SJCRH30 (cell line): Measurements from ENCODE around the gene GAGE10. TPM values are rescaled to one million over a fixed set of nuclear protein-coding genes. Genes with fewer than 3 reads are reported as not detected.

Source experiments
- DNase-seq, 2 experiments: peaks; one replicate each; pipeline ENCODE4 v3.0.0-alpha.2; 2015 to 2020
- H3K27ac ChIP-seq: fragments of 250-450 bp; sonication (Bioruptor Pico); 2 replicates; pipeline ENCODE4 v1.5.1; 2020; ENCODE audit warnings: mild to moderate bottlenecking, moderate library complexity
- H3K27me3 ChIP-seq: fragments of 250-450 bp; sonication (Bioruptor Pico); 2 replicates; pipeline ENCODE4 v1.5.1; 2020; ENCODE audit warnings: mild to moderate bottlenecking, moderate library complexity
- H3K36me3 ChIP-seq: fragments of 250-450 bp; sonication (Bioruptor Pico); 2 replicates; pipeline ENCODE4 v1.5.1; 2020; ENCODE audit warnings: mild to moderate bottlenecking, moderate library complexity
- H3K4me1 ChIP-seq: fragments of 250-450 bp; sonication (Bioruptor Pico); 2 replicates; pipeline ENCODE4 v1.5.1; 2020; ENCODE audit warnings: mild to moderate bottlenecking, moderate library complexity
- H3K4me3 ChIP-seq: fragments of 250-450 bp; sonication (Bioruptor Pico); 2 replicates; pipeline ENCODE4 v1.5.1; 2020; ENCODE audit warnings: mild to moderate bottlenecking, moderate library complexity
- H3K9me3 ChIP-seq: fragments of 250-450 bp; sonication (Bioruptor Pico); replicated peaks from 2 replicates; pipeline ENCODE4 v1.5.1; 2020; ENCODE audit warnings: mild to moderate bottlenecking, moderate library complexity
- total RNA-seq: library from RNA; depleted of rRNA; stranded (reverse); fragments of >200 nt; shearing (Covaris generic); gene quantifications from 2 replicates; pipeline ENCODE4 v1.2.3, GENCODE V29; 2014

The GAGE10 gene
- total RNA-seq, 1 experiment from 2014 or later = not detected

GRCh38 chrX:49269767-49270248, 33.6 kb upstream of the GAGE10 start, which contains the start of gene PPP1R3F:
PPP1R3F (plus strand) TSS chrX:49269793; CDS start chrX:49269870, 77 bp downstream.
- no peaks in the 10 kb centered on the region for H3K36me3 ChIP-seq
- H3K4me3 ChIP-seq = peak within 1 kb of the TSS; percentile 92
- peak within 1 kb of the TSS; percentile 96 for H3K27ac ChIP-seq
- no peaks in the 10 kb centered on the region for H3K9me3 ChIP-seq
- no peak for DNase-seq
- no peaks in the 10 kb centered on the region for H3K4me1 ChIP-seq
- H3K27me3 ChIP-seq = no peaks in the 10 kb centered on the region

GRCh38 chrX:49270249-49270921, 33.1 kb upstream of the GAGE10 start:
- Histone ChIP-seq H3K27me3 (no peaks in the 10 kb centered on the region), H3K4me1 (no peaks in the 10 kb centered on the region), H3K4me3 (peak overlapping the region; percentile 92), H3K27ac (peak overlapping the region; percentile 96), H3K9me3 (no peaks in the 10 kb centered on the region), H3K36me3 (no peaks in the 10 kb centered on the region)
- no peak for DNase-seq

DNA sequence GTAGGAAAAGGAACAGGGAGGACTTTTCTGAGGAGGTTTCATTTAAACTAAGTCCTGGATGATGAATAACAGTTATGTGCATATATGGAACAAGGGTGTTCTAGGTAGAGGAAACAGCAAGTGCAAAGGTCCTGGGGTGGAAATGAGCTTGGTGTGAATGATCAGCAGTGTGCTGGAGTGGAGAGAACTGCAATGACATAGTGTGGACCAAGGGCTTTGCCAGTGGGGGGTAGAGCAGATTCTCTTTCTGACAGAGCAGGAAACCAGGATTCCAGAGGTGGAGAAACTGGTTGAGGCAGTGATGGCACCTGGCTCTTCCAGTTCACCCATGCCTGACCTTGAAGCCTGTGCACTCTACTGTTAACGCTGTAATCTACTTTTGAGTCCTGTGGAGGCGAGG, 32.1 kb upstream of the GAGE10 start:
- Histone ChIP-seq H3K4me1 (no peaks in the 10 kb centered on the region), H3K27ac (no peak overlapping the region), H3K9me3 (no peaks in the 10 kb centered on the region), H3K27me3 (no peaks in the 10 kb centered on the region), H3K4me3 (no peak overlapping the region), H3K36me3 (no peaks in the 10 kb centered on the region)
- no peak for DNase-seq

DNA sequence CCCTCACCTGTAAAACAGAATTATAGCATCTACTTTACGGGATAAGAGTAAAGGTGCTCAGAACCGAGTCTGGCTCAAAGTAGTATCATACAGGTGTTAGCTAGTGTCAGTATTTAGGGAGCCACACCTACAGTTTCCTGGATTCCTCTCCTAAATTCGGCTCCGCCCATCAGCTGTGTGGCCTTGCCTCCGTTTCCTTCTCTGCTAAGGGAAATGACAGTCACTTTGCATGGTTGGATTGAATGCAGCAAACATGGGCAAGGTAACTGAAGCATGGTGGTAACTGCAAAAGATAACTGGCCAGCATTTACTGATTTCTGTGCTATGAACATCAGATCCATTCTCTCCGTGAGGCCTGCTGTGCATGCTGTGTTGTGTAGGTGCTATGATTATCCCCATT, 31.0 kb upstream of the GAGE10 start:
- H3K4me3 ChIP-seq = no peak overlapping the region
- no peaks in the 10 kb centered on the region for H3K36me3 ChIP-seq
- no peaks in the 10 kb centered on the region for H3K4me1 ChIP-seq
- H3K27ac ChIP-seq = no peak overlapping the region
- no peak for DNase-seq
- H3K27me3 ChIP-seq = no peaks in the 10 kb centered on the region
- H3K9me3 ChIP-seq = no peaks in the 10 kb centered on the region

DNA sequence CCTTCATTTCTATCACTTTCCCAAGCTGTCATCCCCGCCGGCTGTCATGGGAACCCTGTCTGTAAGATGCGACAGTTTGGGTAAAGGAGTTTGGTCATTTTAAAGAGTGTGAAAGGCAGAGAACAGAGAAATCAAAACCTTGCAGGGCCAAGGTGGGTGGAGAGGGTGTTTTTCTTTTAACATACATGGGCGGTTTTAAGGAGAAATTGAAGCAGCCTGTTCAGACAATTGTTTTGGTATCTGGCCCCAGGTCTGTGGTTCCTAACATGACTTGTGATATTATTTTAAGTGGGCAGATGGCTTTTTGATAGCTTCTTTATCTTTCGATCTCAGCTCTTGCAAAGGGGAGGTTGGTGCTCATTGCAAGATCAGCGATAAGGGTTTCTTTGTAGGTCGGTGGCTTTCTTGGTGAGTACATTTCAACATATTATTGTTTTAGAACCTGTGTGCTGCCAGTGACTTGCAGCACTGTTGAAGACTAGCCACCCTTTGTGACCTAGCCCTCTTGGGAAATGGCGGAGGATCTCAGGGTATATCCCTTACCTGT, 30.2 kb upstream of the GAGE10 start:
- H3K27ac ChIP-seq = no peak overlapping the region
- no peaks in the 10 kb centered on the region for H3K9me3 ChIP-seq
- no peak overlapping the region for H3K4me3 ChIP-seq
- DNase-seq = no peak
- H3K27me3 ChIP-seq = no peaks in the 10 kb centered on the region
- H3K4me1 ChIP-seq = no peaks in the 10 kb centered on the region
- H3K36me3 ChIP-seq = no peaks in the 10 kb centered on the region

DNA sequence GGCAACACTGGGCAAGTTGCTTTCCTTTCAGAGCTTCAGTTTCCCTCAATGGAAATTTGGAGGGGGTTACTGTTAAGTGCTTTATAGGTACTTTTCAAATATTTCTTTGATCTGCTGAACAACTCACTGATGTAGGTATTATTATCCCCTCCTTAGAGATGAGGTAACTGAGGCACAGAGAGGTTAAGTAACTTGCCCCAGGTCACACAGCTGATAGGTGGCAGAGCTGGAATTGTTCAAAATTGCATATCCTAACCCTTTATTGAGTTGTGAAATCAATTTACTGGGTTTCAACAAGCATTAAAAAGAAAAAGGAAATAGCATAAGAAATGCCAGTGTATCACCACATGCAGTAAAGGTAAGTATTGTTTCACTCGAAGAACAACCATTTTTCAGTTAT, 27.2 kb upstream of the GAGE10 start:
- Histone ChIP-seq H3K27me3 (no peaks in the 10 kb centered on the region), H3K4me3 (no peak overlapping the region), H3K9me3 (no peaks in the 10 kb centered on the region), H3K4me1 (no peaks in the 10 kb centered on the region), H3K36me3 (no peaks in the 10 kb centered on the region), H3K27ac (no peak overlapping the region)
- DNase-seq = no peak

- Histone ChIP-seq H3K4me1 (no peaks in the 10 kb centered on the region), H3K27ac (no peak overlapping the region), H3K9me3 (no peaks in the 10 kb centered on the region), H3K4me3 (no peak overlapping the region), H3K27me3 (no peaks in the 10 kb centered on the region), H3K36me3 (no peaks in the 10 kb centered on the region)
- no peak for DNase-seq
Observed at GRCh38 chrX:49276671-49277534, 26.5 kb upstream of the GAGE10 start.

GRCh38 chrX:49277535-49277830, 26.0 kb upstream of the GAGE10 start:
- DNase-seq = no peak
- H3K27ac ChIP-seq = no peak overlapping the region

GRCh38 chrX:49278081-49278480, 25.4 kb upstream of the GAGE10 start:
- H3K9me3 ChIP-seq = no peaks in the 10 kb centered on the region
- no peak for DNase-seq
- H3K4me3 ChIP-seq = no peak overlapping the region
- H3K27ac ChIP-seq = no peak overlapping the region
- H3K4me1 ChIP-seq = no peaks in the 10 kb centered on the region
- H3K27me3 ChIP-seq = no peaks in the 10 kb centered on the region
- H3K36me3 ChIP-seq = no peaks in the 10 kb centered on the region

More at GRCh38 chrX:49277535-49277830, 26.0 kb upstream of the GAGE10 start:
- H3K36me3 ChIP-seq = no peaks in the 10 kb centered on the region
- H3K27me3 ChIP-seq = no peaks in the 10 kb centered on the region
- H3K4me3 ChIP-seq = no peak overlapping the region
- H3K4me1 ChIP-seq = no peaks in the 10 kb centered on the region
- no peaks in the 10 kb centered on the region for H3K9me3 ChIP-seq

- Histone ChIP-seq H3K27me3 (no peaks in the 10 kb centered on the region), H3K4me3 (no peak overlapping the region), H3K9me3 (no peaks in the 10 kb centered on the region), H3K4me1 (no peaks in the 10 kb centered on the region), H3K27ac (no peak overlapping the region), H3K36me3 (no peaks in the 10 kb centered on the region)
- DNase-seq = no peak
Observed at GRCh38 chrX:49282647-49283011, 20.8 kb upstream of the GAGE10 start.

DNA sequence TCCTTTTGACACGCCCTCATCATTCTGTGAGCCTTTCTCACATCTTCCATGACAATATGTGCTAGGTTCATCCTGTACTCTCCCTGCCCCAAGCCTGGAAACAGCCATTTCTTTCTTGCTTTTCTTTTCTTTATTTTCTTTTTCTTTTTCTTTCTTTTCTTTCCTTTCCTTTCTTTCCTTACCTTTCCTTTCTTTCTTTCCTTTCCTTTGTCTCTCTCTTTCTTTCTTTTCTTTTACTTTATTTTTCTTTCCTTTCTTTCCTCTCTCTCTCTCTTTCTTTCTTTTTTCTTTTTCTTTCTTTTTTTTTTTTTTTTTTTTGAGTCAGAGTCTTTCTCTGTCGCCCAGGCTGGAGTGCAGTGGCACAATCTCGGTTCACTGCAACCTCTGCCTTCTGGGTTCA, 19.2 kb upstream of the GAGE10 start:
- no peaks in the 10 kb centered on the region for H3K27me3 ChIP-seq
- no peaks in the 10 kb centered on the region for H3K9me3 ChIP-seq
- DNase-seq = no peak
- H3K4me1 ChIP-seq = no peaks in the 10 kb centered on the region
- no peaks in the 10 kb centered on the region for H3K36me3 ChIP-seq
- no peak overlapping the region for H3K27ac ChIP-seq
- no peak overlapping the region for H3K4me3 ChIP-seq

- Histone ChIP-seq H3K9me3 (no peaks in the 10 kb centered on the region), H3K36me3 (no peaks in the 10 kb centered on the region), H3K4me1 (no peaks in the 10 kb centered on the region), H3K4me3 (no peak overlapping the region), H3K27ac (no peak overlapping the region), H3K27me3 (no peaks in the 10 kb centered on the region)
- no peak for DNase-seq
Observed at GRCh38 chrX:49286136-49286535, 17.3 kb upstream of the GAGE10 start.

DNA sequence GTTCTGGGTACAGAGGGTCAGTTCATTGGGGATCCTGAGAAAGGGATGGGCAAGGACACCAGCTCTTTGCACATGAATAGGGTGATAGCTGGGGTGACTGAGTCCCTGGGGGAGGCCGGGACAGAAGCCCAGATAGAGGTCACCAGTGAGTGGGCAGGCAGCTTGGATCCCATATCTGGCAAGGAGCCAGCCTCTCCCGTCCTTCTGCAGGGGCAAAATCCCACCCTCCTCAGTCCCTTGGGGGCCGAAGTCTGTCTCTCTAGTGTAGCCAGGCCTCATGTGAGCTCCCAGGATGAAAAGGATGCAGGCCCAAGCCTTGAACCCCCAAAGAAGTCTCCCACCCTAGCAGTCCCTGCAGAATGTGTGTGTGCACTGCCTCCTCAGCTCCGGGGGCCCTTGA, 16.9 kb upstream of the GAGE10 start:
- no peak for DNase-seq
- no peaks in the 10 kb centered on the region for H3K27me3 ChIP-seq
- H3K4me1 ChIP-seq = no peaks in the 10 kb centered on the region
- H3K9me3 ChIP-seq = no peaks in the 10 kb centered on the region
- no peaks in the 10 kb centered on the region for H3K36me3 ChIP-seq
- no peak overlapping the region for H3K27ac ChIP-seq
- no peak overlapping the region for H3K4me3 ChIP-seq

- H3K4me3 ChIP-seq = no peak overlapping the region
Observed at GRCh38 chrX:49287665-49288064, 15.8 kb upstream of the GAGE10 start.

GRCh38 chrX:49290215-49290614, 13.2 kb upstream of the GAGE10 start:
- no peaks in the 10 kb centered on the region for H3K9me3 ChIP-seq

More at GRCh38 chrX:49287665-49288064, 15.8 kb upstream of the GAGE10 start:
- Histone ChIP-seq H3K36me3 (no peaks in the 10 kb centered on the region), H3K4me1 (no peaks in the 10 kb centered on the region), H3K27ac (no peak overlapping the region), H3K9me3 (no peaks in the 10 kb centered on the region), H3K27me3 (no peaks in the 10 kb centered on the region)
- DNase-seq = no peak

More at GRCh38 chrX:49290215-49290614, 13.2 kb upstream of the GAGE10 start:
- no peak for DNase-seq
- Histone ChIP-seq H3K4me1 (no peaks in the 10 kb centered on the region), H3K27ac (no peak overlapping the region), H3K4me3 (no peak overlapping the region), H3K27me3 (no peaks in the 10 kb centered on the region), H3K36me3 (no peaks in the 10 kb centered on the region)
